ENCODE results near the gene CASZ1. TPM values are rescaled to one million over a fixed set of nuclear protein-coding genes. Genes with fewer than 3 reads are reported as not detected.

Gene CASZ1
- polyA plus RNA-seq, 3 donors: 0.30 to 3.7 (median 0.50) TPM

- no peak for TF ChIP-seq CTCF (IDR thresholded peaks at IDR 0.05)
- intact Hi-C loops (cut with micrococcal nuclease): no loop called here
- no peaks in the 10 kb centered on the region for H4K20me1 ChIP-seq (ENCODE audit: insufficient read depth, low read length)
- H3K36me3 ChIP-seq (replicated peaks in 1 of 2; ENCODE audit: control insufficient read depth in 1 of 2, insufficient read depth in 2 of 2, low read length in 2 of 2): no peaks in the 10 kb centered on the region
- no peaks in the 10 kb centered on the region for H3K4me1 ChIP-seq (ENCODE audit: control insufficient read depth in 1 of 2, insufficient read depth in 2 of 2, low read length in 2 of 2)
- no peak overlapping the region for H3K27ac ChIP-seq (ENCODE audit: low read depth in 1 of 2, low read length in 2 of 2)
- H3K9ac ChIP-seq (ENCODE audit: insufficient read depth, low read length, poor library complexity, severe bottlenecking): no peak overlapping the region
- no peak overlapping the region for H3K4me3 ChIP-seq (replicated peaks in 1 of 3; ENCODE audit: low read depth in 2 of 3, low read length in 3 of 3)
- no peak overlapping the region for H3K4me2 ChIP-seq (replicated peaks; ENCODE audit: extremely low read depth, low read length, poor library complexity, severe bottlenecking)
- no peak for DNase-seq
- Mint-ChIP-seq H3K36me3 (peaks cover 0 to 3% of the 10 kb centered on the region in 2 donors), H3K4me1 (no peaks in the 10 kb centered on the region), H3K27me3 (ENCODE audit: low read depth in 3 of 3) (peaks cover 0 to 2% (median 0%) of the 10 kb centered on the region in 3 donors), H3K27ac (no peak overlapping the region), H3K4me3 (no peak overlapping the region), H3K9me3 (no peaks in the 10 kb centered on the region)
- H3K27me3 ChIP-seq (ENCODE audit: control insufficient read depth in 2 of 2, insufficient read depth in 2 of 2, low read length in 2 of 2): no peaks in the 10 kb centered on the region
- WGBS (ENCODE audit: insufficient coverage): 95% methylated on average over 8 of the region's 19 CpGs
- H3K79me2 ChIP-seq (ENCODE audit: insufficient read depth, low read length): no peaks in the 10 kb centered on the region
- no peak overlapping the region for H2AFZ ChIP-seq (ENCODE audit: insufficient read depth, low read depth, low read length, poor library complexity, severe bottlenecking)
- no peaks in the 10 kb centered on the region for H3K9me3 ChIP-seq (replicated peaks in 1 of 2; ENCODE audit: control insufficient read depth in 1 of 2, insufficient read depth in 1 of 2, low read length in 2 of 2)
Measured at GRCh38 chr1:10651389-10651766, 145.1 kb downstream of the CASZ1 start.

- Histone ChIP-seq H3K4me1 (ENCODE audit: control insufficient read depth in 1 of 2, insufficient read depth in 2 of 2, low read length in 2 of 2) (no peaks in the 10 kb centered on the region), H3K4me2 (replicated peaks; ENCODE audit: extremely low read depth, low read length, poor library complexity, severe bottlenecking) (no peak overlapping the region), H3K9me3 (replicated peaks in 1 of 2; ENCODE audit: control insufficient read depth in 1 of 2, insufficient read depth in 1 of 2, low read length in 2 of 2) (no peaks in the 10 kb centered on the region), H4K20me1 (ENCODE audit: insufficient read depth, low read length) (no peaks in the 10 kb centered on the region), H3K4me3 (replicated peaks in 1 of 3; ENCODE audit: low read depth in 2 of 3, low read length in 3 of 3) (no peak overlapping the region), H3K27ac (ENCODE audit: low read depth in 1 of 2, low read length in 2 of 2) (no peak overlapping the region), H3K36me3 (replicated peaks in 1 of 2; ENCODE audit: control insufficient read depth in 1 of 2, insufficient read depth in 2 of 2, low read length in 2 of 2) (no peaks in the 10 kb centered on the region), H3K9ac (ENCODE audit: insufficient read depth, low read length, poor library complexity, severe bottlenecking) (no peak overlapping the region), H2AFZ (ENCODE audit: insufficient read depth, low read depth, low read length, poor library complexity, severe bottlenecking) (no peak overlapping the region), H3K79me2 (ENCODE audit: insufficient read depth, low read length) (no peaks in the 10 kb centered on the region), H3K27me3 (ENCODE audit: control insufficient read depth in 2 of 2, insufficient read depth in 2 of 2, low read length in 2 of 2) (no peaks in the 10 kb centered on the region)
- no peak for DNase-seq
- H3K36me3 Mint-ChIP-seq: peaks cover 0 to 3% of the 10 kb centered on the region in 2 donors
- intact Hi-C loops (cut with micrococcal nuclease): no loop called here
- no peak overlapping the region for H3K27ac Mint-ChIP-seq
- WGBS (ENCODE audit: insufficient coverage): 85% methylated on average over 25 of the region's 40 CpGs
- TF ChIP-seq CTCF (IDR thresholded peaks at IDR 0.05): no peak
- peaks cover 0 to 2% (median 0%) of the 10 kb centered on the region in 3 donors for H3K27me3 Mint-ChIP-seq (ENCODE audit: low read depth in 3 of 3)
- H3K4me1 Mint-ChIP-seq: no peaks in the 10 kb centered on the region
- no peaks in the 10 kb centered on the region for H3K9me3 Mint-ChIP-seq
- H3K4me3 Mint-ChIP-seq: no peak overlapping the region
Measured at GRCh38 chr1:10650556-10651388, 145.7 kb downstream of the CASZ1 start.

Measured in CD14-positive monocyte (primary cell).